GM18873 (cell line): ENCODE data around the gene AK3.
"Not testable (repeated sequence)": the region's sequence is repeated elsewhere in the genome, so short reads cannot be mapped to it uniquely, and the experiment has no call there.

Source experiments
- ATAC-seq: cut with Tn5 transposase; IDR thresholded peaks from one replicate; pipeline ENCODE4 v1.9.1; 2021; ENCODE audit warnings: mild to moderate bottlenecking, moderate library complexity, moderate number of reproducible peaks; ENCODE audit not compliant: unreplicated experiment, low FRiP score

AK3 gene

DNA sequence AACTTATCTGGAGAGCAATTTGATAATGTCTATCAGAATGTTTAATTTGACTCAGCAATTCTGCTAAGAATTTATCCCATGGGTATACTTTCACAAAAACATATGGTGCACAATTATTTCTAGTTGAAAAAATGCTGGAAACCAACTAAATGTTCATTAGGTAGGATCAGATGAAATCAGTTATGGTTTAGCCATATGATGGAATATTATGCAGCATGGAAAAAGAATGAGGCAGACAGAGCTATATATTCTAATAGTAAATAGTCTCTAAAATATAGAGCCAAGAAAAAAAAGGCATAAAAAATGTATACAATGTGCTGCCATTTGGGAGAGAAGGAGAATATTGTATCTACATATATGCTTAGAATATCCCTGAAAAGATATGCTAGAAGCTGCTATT is 71.1 kb downstream of the AK3 start:
- no peak for ATAC-seq

DNA sequence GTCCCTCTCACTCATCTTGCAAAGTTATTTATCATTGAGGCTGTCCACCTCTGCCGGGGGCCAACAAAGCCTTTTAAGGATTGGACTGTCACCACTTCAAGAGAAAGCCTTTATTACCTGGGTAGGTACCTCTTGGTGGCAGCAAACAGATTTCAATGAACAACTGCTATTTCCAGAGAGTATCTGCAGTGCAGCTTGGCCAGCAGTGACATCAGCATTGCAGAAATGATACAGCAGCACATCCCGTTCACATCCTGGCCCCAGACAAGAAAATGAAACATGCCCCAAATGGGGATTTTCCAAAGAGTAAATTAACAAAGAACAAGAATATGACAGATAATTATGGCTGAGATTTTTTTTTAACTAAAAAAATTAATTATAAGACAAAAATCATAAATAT is 72.4 kb downstream of the AK3 start:
- ATAC-seq, result no peak

DNA sequence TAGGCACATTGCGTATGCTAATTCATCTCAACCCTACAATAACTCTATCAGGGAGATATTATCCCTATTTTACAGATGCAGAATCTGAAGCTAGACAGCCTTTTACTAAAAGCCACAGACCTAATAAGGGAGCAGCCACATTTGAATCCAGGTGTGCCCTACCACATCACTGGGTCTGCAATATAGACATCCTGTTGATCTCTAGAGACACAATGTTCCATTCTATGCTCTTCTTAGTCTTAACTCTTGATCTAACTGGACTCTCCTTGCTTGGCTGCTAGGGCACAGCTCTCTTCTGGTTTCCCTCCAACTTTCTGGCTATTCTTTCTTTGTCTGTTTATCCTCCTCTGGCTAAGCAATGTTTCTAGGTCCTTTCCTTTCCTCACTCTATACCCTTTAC is 73.3 kb downstream of the AK3 start:
- no peak for ATAC-seq

DNA sequence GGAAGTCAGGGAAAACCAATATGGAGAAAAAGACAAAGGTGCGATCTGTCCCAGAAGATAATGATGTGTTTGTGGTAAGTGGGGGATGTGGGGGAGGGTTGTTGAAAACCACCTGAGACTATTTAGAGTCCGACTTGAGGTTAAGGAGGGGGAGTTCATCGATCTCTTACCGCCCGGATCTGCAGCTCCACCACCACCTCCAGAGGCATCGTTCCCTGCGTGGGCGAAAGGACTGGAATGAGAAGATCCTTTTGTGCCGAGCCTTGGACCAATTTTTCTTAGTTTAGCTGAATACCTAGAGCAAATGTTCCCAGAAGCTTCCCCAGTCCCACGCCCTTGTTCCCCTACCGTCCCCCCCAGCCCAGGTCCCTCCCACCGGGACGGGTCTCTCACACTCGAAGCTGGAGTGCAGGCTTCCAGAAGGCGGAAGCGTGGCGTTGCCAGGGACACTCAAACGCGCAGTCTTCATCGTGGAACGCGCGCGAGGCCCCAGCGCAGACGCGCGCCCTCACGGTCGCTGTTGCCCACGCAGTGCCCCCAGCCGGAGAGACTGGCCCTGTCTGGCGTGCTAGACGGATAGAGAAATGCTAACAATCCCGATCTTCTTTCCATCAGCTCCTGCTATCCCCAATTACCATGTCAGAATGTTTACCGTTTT is 74.8 kb downstream of the AK3 start, which contains the start of gene SPATA6L:
Gene SPATA6L (minus strand): TSS at position 439 of the 658 bp plus-strand sequence. CDS start 230 bp downstream, at position 209.
- ATAC-seq, result no peak

DNA sequence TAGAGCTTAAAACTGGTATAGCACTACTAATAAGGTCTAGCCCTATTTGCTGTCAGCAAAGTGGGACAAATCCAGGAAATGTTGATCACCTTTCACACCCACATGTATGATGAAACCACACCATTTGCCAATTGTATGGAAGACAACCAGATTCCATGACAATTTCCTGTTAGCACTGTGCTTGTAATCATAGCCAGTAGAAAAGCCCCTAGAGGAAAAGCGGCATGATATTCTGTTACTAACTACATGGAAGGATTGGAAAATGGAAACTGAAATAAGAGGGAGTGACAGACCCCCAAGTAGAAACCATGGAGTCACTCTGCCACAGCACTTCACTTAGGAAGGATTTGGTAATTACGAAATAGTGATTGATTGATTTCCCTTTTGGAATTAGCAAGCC is 75.6 kb downstream of the AK3 start:
- ATAC-seq, result no peak

DNA sequence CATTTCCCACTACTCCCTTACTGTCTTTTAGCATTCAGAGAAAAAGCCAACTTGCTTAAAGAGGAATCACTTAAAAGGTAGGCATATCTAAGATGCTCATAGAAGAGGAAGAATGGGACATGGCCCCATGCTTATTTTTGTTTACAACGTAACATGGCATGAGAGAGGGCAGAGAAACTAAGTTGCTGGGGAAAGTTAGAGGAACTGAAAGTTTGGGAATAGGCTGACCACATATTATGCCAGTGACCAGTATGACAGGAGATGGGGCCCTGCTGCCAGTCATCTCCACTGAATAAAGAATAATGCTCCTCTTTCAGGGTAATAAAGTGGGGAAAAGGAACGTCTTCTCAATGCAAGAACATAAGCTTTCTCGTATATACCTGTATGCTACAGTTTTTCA is 77.0 kb downstream of the AK3 start:
- ATAC-seq, result no peak

DNA sequence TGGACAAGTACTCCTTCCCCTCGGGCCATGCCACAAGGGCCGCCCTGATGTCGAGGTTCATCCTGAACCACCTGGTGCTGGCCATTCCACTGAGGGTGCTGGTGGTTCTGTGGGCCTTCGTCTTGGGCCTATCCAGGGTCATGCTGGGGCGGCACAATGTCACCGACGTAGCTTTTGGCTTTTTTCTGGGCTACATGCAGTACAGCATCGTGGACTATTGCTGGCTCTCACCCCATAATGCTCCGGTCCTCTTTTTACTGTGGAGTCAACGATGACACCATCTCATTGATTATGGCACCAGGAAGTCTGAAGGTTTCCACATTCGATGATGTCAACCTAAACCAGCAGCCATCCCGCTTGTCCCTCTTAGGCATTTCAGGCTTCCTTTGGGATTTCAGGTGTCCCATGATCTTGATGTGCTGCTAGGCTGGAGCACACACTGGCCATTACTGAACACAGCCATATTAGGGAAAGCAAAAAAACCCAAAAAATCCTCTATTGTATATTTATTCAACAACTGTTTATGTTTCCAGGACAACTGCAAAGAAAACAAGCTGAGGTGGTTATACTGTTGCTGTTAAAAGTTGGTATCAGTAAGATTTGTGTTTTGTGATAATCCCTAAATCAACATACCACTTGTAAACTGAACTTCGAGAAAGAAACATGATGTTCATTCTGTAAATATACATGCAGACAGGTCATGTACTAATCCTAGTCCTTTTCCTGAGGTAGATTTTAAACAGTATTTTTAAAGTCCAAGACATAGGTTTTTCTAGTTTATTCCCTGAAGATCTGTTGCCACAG is 77.8 kb downstream of the AK3 start:
- no peak for ATAC-seq

DNA sequence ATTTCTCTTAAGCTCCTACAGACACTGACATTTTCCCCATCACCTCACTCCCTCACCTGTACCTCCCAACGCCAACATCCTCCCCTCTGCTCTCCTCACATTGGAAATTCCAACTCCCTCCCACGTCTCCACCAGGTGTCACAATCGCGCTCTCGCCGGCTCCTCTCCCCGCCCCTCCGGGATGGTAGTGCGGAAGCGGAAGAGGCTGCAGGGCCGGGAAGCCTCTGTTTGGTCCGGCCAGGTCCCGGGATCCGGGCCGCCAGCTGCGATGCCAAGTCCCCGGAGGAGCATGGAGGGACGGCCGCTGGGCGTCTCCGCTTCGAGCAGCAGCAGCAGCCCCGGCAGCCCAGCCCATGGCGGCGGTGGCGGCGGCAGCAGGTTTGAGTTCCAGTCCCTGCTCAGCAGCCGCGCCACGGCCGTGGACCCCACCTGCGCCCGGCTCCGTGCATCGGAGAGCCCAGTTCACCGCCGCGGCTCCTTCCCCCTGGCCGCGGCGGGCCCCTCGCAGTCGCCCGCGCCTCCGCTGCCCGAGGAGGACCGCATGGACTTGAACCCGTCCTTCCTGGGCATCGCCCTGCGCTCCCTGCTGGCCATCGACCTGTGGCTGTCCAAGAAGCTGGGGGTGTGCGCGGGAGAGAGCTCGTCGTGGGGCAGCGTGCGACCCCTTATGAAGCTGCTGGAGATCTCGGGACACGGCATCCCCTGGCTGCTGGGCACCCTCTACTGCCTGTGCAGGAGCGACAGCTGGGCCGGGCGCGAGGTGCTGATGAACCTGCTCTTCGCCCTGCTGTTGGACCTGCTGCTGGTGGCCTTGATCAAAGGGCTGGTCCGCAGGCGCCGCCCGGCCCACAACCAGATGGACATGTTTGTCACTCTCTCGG is 78.7 kb downstream of the AK3 start, which contains the start of gene PLPP6:
Gene PLPP6 (plus strand): TSS at position 187 of the 881 bp plus-strand sequence. CDS start 82 bp downstream, at position 269.
- peak; percentile 78 for ATAC-seq

DNA sequence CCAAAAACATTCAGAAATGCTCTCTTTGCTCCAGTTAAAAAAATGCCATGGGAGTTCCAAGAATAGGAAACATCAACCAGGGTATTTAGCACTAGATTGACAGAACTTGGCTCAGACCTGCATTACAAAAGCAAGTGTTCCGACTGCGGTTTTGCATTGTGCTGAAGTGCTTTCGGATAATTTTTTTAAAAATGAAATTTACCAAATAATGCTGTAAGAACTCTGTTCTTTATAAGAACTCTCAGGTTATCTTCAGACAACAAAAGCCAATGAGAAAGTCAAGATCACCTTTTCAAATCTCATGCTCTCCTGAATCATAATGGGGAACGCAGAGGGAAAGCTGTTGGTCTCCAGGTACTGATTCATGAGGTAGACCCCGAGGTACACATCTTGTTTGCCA is 79.4 kb downstream of the AK3 start:
- no peak for ATAC-seq

DNA sequence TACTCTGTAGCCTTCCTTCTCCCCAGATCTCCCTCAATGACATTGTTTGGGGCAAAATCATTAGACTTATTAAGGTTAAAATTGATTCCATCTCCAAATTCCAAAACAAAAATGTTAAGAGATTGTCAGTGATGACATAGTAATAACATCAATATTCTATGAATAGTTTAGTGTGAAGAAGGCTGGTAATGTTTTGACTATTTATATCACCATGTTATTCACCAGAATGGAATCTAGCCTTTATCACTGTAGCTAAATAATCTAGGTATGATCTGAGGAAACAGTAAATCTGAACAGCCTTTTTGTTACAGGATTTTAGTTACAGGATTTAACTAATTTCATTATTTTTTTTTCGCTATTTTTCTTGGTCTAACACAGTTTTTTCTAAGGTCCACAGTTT is 79.8 kb downstream of the AK3 start:
- no peak for ATAC-seq

DNA sequence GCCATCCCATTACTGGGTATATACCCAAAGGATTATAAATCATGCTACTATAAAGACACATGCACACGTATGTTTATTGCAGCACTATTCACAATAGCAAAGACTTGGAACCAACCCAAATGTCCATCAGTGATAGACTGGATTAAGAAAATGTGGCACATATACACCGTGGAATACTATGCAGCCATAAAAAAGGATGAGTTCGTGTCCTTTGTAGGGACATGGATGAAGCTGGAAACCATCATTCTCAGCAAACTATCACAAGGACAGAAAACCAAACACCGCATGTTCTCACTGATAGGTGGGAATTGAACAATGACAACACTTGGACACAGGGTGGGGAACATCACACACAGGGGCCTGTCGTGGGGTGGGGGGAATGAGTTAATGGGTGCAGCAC is 80.3 kb downstream of the AK3 start:
- not testable (repeated sequence) for ATAC-seq
